Neuronal stem cell (in vitro differentiated cells): ENCODE measurements around the gene USP24.

Experiments used
- DNase-seq: peaks from one replicate; pipeline ENCODE4 v3.0.0-alpha.2; 2013; ENCODE audit warnings: low spot score
- H2AFZ ChIP-seq: one replicate; pipeline ENCODE4 v1.6.1; 2013; ENCODE audit warnings: mild to moderate bottlenecking, low read length, inconsistent platforms
- H2AK5ac ChIP-seq: 2 replicates; pipeline ENCODE4 v1.6.1; 2013; ENCODE audit warnings: low read depth, mild to moderate bottlenecking, inconsistent platforms, low read length, moderate library complexity, mixed read lengths
- H2BK120ac ChIP-seq: 2 replicates; pipeline ENCODE4 v1.6.1; 2013; ENCODE audit warnings: low read depth, mild to moderate bottlenecking, inconsistent platforms, low read length, moderate library complexity, mixed read lengths
- H2BK12ac ChIP-seq: one replicate; pipeline ENCODE4 v1.6.1; 2013; ENCODE audit warnings: low read length, inconsistent platforms
- H2BK15ac ChIP-seq: 2 replicates; pipeline ENCODE4 v1.6.1; 2013; ENCODE audit warnings: mild to moderate bottlenecking, low read length, inconsistent platforms, mixed read lengths
- H2BK5ac ChIP-seq: one replicate; pipeline ENCODE4 v1.6.1; 2013; ENCODE audit warnings: inconsistent platforms, mild to moderate bottlenecking, low read length, moderate library complexity
- H3K14ac ChIP-seq: one replicate; pipeline ENCODE4 v1.6.1; 2013; ENCODE audit warnings: low read length, inconsistent platforms
- H3K18ac ChIP-seq: 2 replicates; pipeline ENCODE4 v1.6.1; 2013; ENCODE audit warnings: low read length, inconsistent platforms
- H3K23ac ChIP-seq: 2 replicates; pipeline ENCODE4 v1.6.1; 2013; ENCODE audit warnings: low read depth, mild to moderate bottlenecking, mixed read lengths, low read length, inconsistent platforms; ENCODE audit not compliant: poor library complexity
- H3K27ac ChIP-seq: replicated peaks from 3 replicates; pipeline ENCODE4 v1.5.1; 2013; ENCODE audit warnings: low read length, inconsistent platforms
- H3K27me3 ChIP-seq, 3 experiments: 2 replicates each; pipeline ENCODE4 v1.6.1; 2013; ENCODE audit warnings: low read length in 3 of 3, mild to moderate bottlenecking in 2 of 3, inconsistent platforms in 1 of 3, low read depth in 1 of 3, mixed read lengths in 1 of 3, moderate library complexity in 1 of 3; ENCODE audit not compliant: control insufficient read depth in 3 of 3, insufficient read depth in 3 of 3
- H3K36me3 ChIP-seq, 2 donors: replicated peaks in 1 of 2; 2 replicates each; pipeline ENCODE4 v1.6.1; 2013; ENCODE audit warnings: low read length in 2 of 2; ENCODE audit not compliant: control insufficient read depth in 2 of 2, insufficient read depth in 2 of 2
- H3K4ac ChIP-seq: 2 replicates; pipeline ENCODE4 v1.6.1; 2013; ENCODE audit warnings: inconsistent platforms, mild to moderate bottlenecking, low read length, moderate library complexity
- H3K4me1 ChIP-seq, 2 donors: 1 replicate in 1 of 2; 2 replicates in 1 of 2; pipeline ENCODE4 v1.6.1; 2013; ENCODE audit warnings: low read length in 2 of 2, low read depth in 1 of 2; ENCODE audit not compliant: control insufficient read depth in 2 of 2, insufficient read depth in 1 of 2
- H3K4me2 ChIP-seq: one replicate; pipeline ENCODE4 v1.6.1; 2013; ENCODE audit warnings: mild to moderate bottlenecking, low read length, inconsistent platforms; ENCODE audit not compliant: insufficient read depth, poor library complexity, severe bottlenecking
- H3K4me3 ChIP-seq, 2 donors: 2 replicates each; pipeline ENCODE4 v1.5.1; 2013; ENCODE audit warnings: low read length in 2 of 2, mild to moderate bottlenecking in 2 of 2, inconsistent platforms in 1 of 2, moderate library complexity in 1 of 2
- H3K79me1 ChIP-seq: one replicate; pipeline ENCODE4 v1.6.1; 2013; ENCODE audit warnings: low read depth, mild to moderate bottlenecking, inconsistent platforms, low read length, moderate library complexity
- H3K9ac ChIP-seq: one replicate; pipeline ENCODE4 v1.6.1; 2013; ENCODE audit warnings: mild to moderate bottlenecking, low read depth, low read length, inconsistent platforms; ENCODE audit not compliant: poor library complexity
- H3K9me3 ChIP-seq, 2 donors: replicated peaks in 1 of 2; 2 replicates each; pipeline versions ENCODE3 to v1.6.1; 2013; ENCODE audit warnings: low read length in 2 of 2, mild to moderate bottlenecking in 2 of 2, inconsistent platforms in 1 of 2, low read depth in 1 of 2, mixed read lengths in 1 of 2, moderate library complexity in 1 of 2; ENCODE audit not compliant: control insufficient read depth in 2 of 2, insufficient read depth in 1 of 2
- H4K8ac ChIP-seq: one replicate; pipeline ENCODE4 v1.6.1; 2013; ENCODE audit warnings: low read depth, mild to moderate bottlenecking, inconsistent platforms, low read length, moderate library complexity
- H4K91ac ChIP-seq: one replicate; pipeline ENCODE4 v1.6.1; 2013; ENCODE audit warnings: low read length, low read depth, mild to moderate bottlenecking, inconsistent platforms; ENCODE audit not compliant: poor library complexity
- WGBS, 2 donors: extraction: QIAGEN DNeasy Blood & Tissue Kit; methylation state at CpG; one replicate each; pipeline ENCODE4 v1.1.7; 2013; ENCODE audit warnings: missing lambda C conversion rate in 2 of 2, mixed read lengths in 1 of 2; ENCODE audit not compliant: insufficient read length in 2 of 2, insufficient replicate concordance in 1 of 2; ENCODE audit errors: extremely low coverage in 2 of 2; 5-methylcytosine and 5-hydroxymethylcytosine counted together

USP24 gene

GRCh38 chr1:55076356-55076755 is 138.8 kb downstream of the USP24 start:
- Histone ChIP-seq H3K4ac (no peak overlapping the region), H2AK5ac (no peak overlapping the region), H3K18ac (no peak overlapping the region), H3K9me3 (no peaks in the 10 kb centered on the region), H3K4me3 (no peak overlapping the region), H2BK12ac (no peak overlapping the region), H4K91ac (no peak overlapping the region), H3K36me3 (peaks cover 33 to 99% of the 10 kb centered on the region in 2 donors), H3K4me1 (peaks cover 0 to 1% of the 10 kb centered on the region in 2 donors), H2BK5ac (no peak overlapping the region), H3K27me3 (no peaks in the 10 kb centered on the region), H2BK120ac (no peak overlapping the region), H3K23ac (no peak overlapping the region), H3K27ac (no peak overlapping the region), H4K8ac (no peak overlapping the region), H3K4me2 (no peak overlapping the region), H2BK15ac (no peak overlapping the region), H3K14ac (no peak overlapping the region), H2AFZ (no peak overlapping the region), H3K9ac (no peak overlapping the region), H3K79me1 (no peaks in the 10 kb centered on the region)
- WGBS, 2 donors, result no CpG with 5 or more reads among the region's 1 CpG
- no peak for DNase-seq

- no peak for DNase-seq
- WGBS, 2 donors, result no CpG with 5 or more reads among the region's 2 CpGs
These were observed 140.7 kb downstream of the USP24 start for GRCh38 chr1:55074455-55074854.

GRCh38 chr1:55073187-55073916 is 141.8 kb downstream of the USP24 start:
- Histone ChIP-seq H3K79me1 (no peaks in the 10 kb centered on the region), H2BK5ac (no peak overlapping the region), H3K9ac (no peak overlapping the region), H3K4ac (no peak overlapping the region), H3K4me2 (no peak overlapping the region), H2AK5ac (no peak overlapping the region), H4K91ac (no peak overlapping the region), H3K9me3 (no peaks in the 10 kb centered on the region), H2AFZ (no peak overlapping the region), H3K23ac (no peak overlapping the region), H2BK12ac (no peak overlapping the region), H4K8ac (no peak overlapping the region), H3K4me3 (no peak overlapping the region), H3K27me3 (no peaks in the 10 kb centered on the region), H2BK15ac (no peak overlapping the region), H3K4me1 (peaks cover 0 to 1% of the 10 kb centered on the region in 2 donors), H3K18ac (no peak overlapping the region), H3K27ac (no peak overlapping the region), H2BK120ac (no peak overlapping the region), H3K14ac (no peak overlapping the region), H3K36me3 (peaks cover 40 to 98% of the 10 kb centered on the region in 2 donors)
- no CpG with 5 or more reads among the region's 3 CpGs for WGBS, 2 donors
- no peak for DNase-seq

More at GRCh38 chr1:55074455-55074854, 140.7 kb downstream of the USP24 start:
- H2BK120ac ChIP-seq, result no peak overlapping the region
- H4K8ac ChIP-seq, result no peak overlapping the region
- H2BK12ac ChIP-seq, result no peak overlapping the region
- no peak overlapping the region for H3K23ac ChIP-seq
- H4K91ac ChIP-seq, result no peak overlapping the region
- H3K27me3 ChIP-seq, result no peaks in the 10 kb centered on the region
- H3K4ac ChIP-seq, result no peak overlapping the region
- no peak overlapping the region for H3K27ac ChIP-seq
- H2BK15ac ChIP-seq, result no peak overlapping the region
- peaks cover 39 to 98% of the 10 kb centered on the region in 2 donors for H3K36me3 ChIP-seq
- no peak overlapping the region for H3K9ac ChIP-seq
- H3K18ac ChIP-seq, result no peak overlapping the region
- H2BK5ac ChIP-seq, result no peak overlapping the region
- no peak overlapping the region for H2AK5ac ChIP-seq
- no peaks in the 10 kb centered on the region for H3K9me3 ChIP-seq
- no peak overlapping the region for H3K14ac ChIP-seq
- no peak overlapping the region for H3K4me3 ChIP-seq
- peaks cover 0 to 1% of the 10 kb centered on the region in 2 donors for H3K4me1 ChIP-seq
- no peak overlapping the region for H3K4me2 ChIP-seq
- H2AFZ ChIP-seq, result no peak overlapping the region
- H3K79me1 ChIP-seq, result no peaks in the 10 kb centered on the region

- no peak overlapping the region for H3K18ac ChIP-seq
- no peak overlapping the region for H3K4me3 ChIP-seq
- H3K14ac ChIP-seq, result no peak overlapping the region
- H3K27me3 ChIP-seq, result no peaks in the 10 kb centered on the region
- no peak overlapping the region for H3K27ac ChIP-seq
- no peak overlapping the region for H2AFZ ChIP-seq
- peak; percentile 43 for DNase-seq
- no peak overlapping the region for H3K9ac ChIP-seq
- WGBS, 2 donors, result no CpG with 5 or more reads among the region's 8 CpGs
- no peak overlapping the region for H2BK5ac ChIP-seq
- H2BK12ac ChIP-seq, result no peak overlapping the region
- H3K9me3 ChIP-seq, result no peaks in the 10 kb centered on the region
- H3K4ac ChIP-seq, result no peak overlapping the region
- H3K36me3 ChIP-seq, result peaks cover 47 to 98% of the 10 kb centered on the region in 2 donors
- no peak overlapping the region for H3K4me2 ChIP-seq
- H4K8ac ChIP-seq, result no peak overlapping the region
- H3K4me1 ChIP-seq, result peaks cover 0 to 1% of the 10 kb centered on the region in 2 donors
- H2AK5ac ChIP-seq, result no peak overlapping the region
- no peaks in the 10 kb centered on the region for H3K79me1 ChIP-seq
- no peak overlapping the region for H3K23ac ChIP-seq
- no peak overlapping the region for H4K91ac ChIP-seq
- H2BK120ac ChIP-seq, result no peak overlapping the region
- no peak overlapping the region for H2BK15ac ChIP-seq
These were observed 143.7 kb downstream of the USP24 start for GRCh38 chr1:55071477-55071876.
